HepG2 (cell line): Measurements from ENCODE around the gene TNS4. TPM values are rescaled to one million over a fixed set of nuclear protein-coding genes. Genes with fewer than 3 reads are reported as not detected.

Source experiments
- MAFG ChIP-seq: sonication (generic); formaldehyde crosslinking; IDR thresholded peaks from 2 replicates; pipeline ENCODE4 v1.5.1; 2020; ENCODE audit warnings: mild to moderate bottlenecking, missing genetic modification reagents
- MLXIP ChIP-seq: sonication (generic); formaldehyde crosslinking; IDR thresholded peaks from 2 replicates; pipeline ENCODE4 v1.9.0; 2021; ENCODE audit warnings: missing genetic modification reagents, borderline replicate concordance
- RXRA ChIP-seq: sonication (generic); formaldehyde crosslinking; IDR thresholded peaks from 2 replicates; pipeline ENCODE4 v1.5.1; 2020; ENCODE audit warnings: missing genetic modification reagents
- SCMH1 ChIP-seq: sonication (generic); formaldehyde crosslinking; IDR thresholded peaks from 2 replicates; pipeline ENCODE4 v1.9.0; 2021; ENCODE audit warnings: missing genetic modification reagents, mild to moderate bottlenecking, borderline replicate concordance
- SRSF1 ChIP-seq: fragments of 200-400 bp; formaldehyde crosslinking; optimal IDR thresholded peaks from 2 replicates; pipeline ENCODE3; 2017; ENCODE audit warnings: mild to moderate bottlenecking, low read depth, low read length, moderate library complexity
- TEAD3 ChIP-seq: optimal IDR thresholded peaks from 2 replicates; pipeline ENCODE3; 2016; ENCODE audit warnings: borderline replicate concordance
- THRA ChIP-seq: sonication (generic); formaldehyde crosslinking; IDR thresholded peaks from 2 replicates; pipeline ENCODE4 v1.4.0; 2020; ENCODE audit warnings: missing genetic modification reagents, borderline replicate concordance
- WIZ ChIP-seq: sonication (generic); formaldehyde crosslinking; IDR thresholded peaks from 2 replicates; pipeline ENCODE4 v1.5.1; 2020; ENCODE audit warnings: mild to moderate bottlenecking, missing genetic modification reagents
- ZKSCAN1 ChIP-seq: fragments of 150-350 bp; IDR thresholded peaks from 2 replicates; pipeline ENCODE4 v1.6.1; 2014; ENCODE audit warnings: low read length
- ZNF263 ChIP-seq: sonication (generic); formaldehyde crosslinking; IDR thresholded peaks from 2 replicates; pipeline ENCODE4 v1.4.0; 2020; ENCODE audit warnings: missing genetic modification reagents
- ZNF549 ChIP-seq: sonication (generic); formaldehyde crosslinking; IDR thresholded peaks from 2 replicates; pipeline ENCODE4 v1.5.0; 2020; ENCODE audit warnings: missing genetic modification reagents
- ZNF614 ChIP-seq: IDR thresholded peaks from 2 replicates; pipeline ENCODE4 v1.6.1; 2018; ENCODE audit warnings: missing biosample characterization, missing genetic modification reagents, inconsistent platforms, borderline replicate concordance
- polyA plus RNA-seq, 8 experiments: library from polyadenylated mRNA; depleted of rRNA in 3 of 8; stranded (reverse) in 7 of 8; unstranded in 1 of 8; fragments of >200 nt; fragmentation: Illumina TruSeq in 4 of 8; extraction: Trizol in 4 of 8; gene quantifications; 2 replicates each; pipeline versions ENCODE4 v1.2.1 to v1.2.3, GENCODE V29; 2011 to 2016; ENCODE audit warnings: low read depth in 4 of 8, missing spikeins in 1 of 8, mixed read lengths in 1 of 8; ENCODE audit not compliant: insufficient read depth in 1 of 8
- total RNA-seq, 5 experiments: library from RNA; depleted of rRNA; stranded (reverse); fragments of >200 nt; fragmentation: Illumina TruSeq; extraction: Trizol; gene quantifications; 2 replicates each; pipeline ENCODE4 v1.2.3, GENCODE V29; 2016; ENCODE audit warnings: low read depth in 1 of 5
- TF ChIP-seq, protein P1 (sequence below): IDR thresholded peaks from 2 replicates; pipeline ENCODE4 v1.4.0; 2020; ENCODE audit warnings: mild to moderate bottlenecking, missing genetic modification reagents
- TF ChIP-seq, protein P2 (sequence below): sonication (generic); formaldehyde crosslinking; IDR thresholded peaks from 2 replicates; pipeline ENCODE4 v1.8.0; 2022; ENCODE audit warnings: missing genetic modification reagents, mild to moderate bottlenecking, moderate library complexity, borderline replicate concordance

TNS4 gene
- total and polyA plus RNA-seq, 2 of the 13 experiments (the other 11 are each of a cell fraction or from before 2014, with no cell fraction given), result 0.58 to 2.1 TPM

DNA sequence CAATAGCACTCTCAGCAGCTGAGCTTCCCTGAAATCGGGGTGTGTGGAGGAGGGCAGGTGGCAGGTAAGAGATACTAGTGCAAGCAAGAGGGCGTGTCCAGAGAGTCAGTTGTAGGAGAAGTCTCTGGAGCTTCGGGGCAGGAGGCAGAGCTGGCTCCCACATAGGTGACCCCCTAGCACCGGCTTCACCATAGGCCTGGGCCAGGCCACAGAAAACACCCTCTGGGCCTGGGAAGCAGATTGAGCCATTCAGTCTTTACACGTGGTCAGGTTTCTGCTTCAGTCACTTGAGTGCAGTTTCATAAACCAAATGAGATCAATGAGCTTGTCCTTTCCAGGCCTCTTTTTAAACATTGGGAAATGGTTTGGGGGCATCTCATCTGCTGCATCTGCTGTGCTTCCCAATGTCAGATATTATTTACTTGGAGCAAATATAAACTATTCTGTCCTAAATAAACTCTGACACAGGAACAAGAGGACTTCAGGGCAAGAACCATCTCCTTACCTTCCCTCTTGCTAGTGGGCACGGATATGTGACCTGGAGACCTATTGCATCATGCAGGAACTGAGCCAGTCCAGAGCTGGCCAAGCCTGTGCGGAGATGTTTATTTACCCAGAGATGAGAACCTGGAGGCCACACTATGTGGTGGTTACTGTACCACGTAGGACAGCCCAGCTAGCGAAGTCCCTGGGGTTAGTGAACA lies 47.7 kb upstream of the TNS4 start (continued):
- TF ChIP-seq, protein P1, sequence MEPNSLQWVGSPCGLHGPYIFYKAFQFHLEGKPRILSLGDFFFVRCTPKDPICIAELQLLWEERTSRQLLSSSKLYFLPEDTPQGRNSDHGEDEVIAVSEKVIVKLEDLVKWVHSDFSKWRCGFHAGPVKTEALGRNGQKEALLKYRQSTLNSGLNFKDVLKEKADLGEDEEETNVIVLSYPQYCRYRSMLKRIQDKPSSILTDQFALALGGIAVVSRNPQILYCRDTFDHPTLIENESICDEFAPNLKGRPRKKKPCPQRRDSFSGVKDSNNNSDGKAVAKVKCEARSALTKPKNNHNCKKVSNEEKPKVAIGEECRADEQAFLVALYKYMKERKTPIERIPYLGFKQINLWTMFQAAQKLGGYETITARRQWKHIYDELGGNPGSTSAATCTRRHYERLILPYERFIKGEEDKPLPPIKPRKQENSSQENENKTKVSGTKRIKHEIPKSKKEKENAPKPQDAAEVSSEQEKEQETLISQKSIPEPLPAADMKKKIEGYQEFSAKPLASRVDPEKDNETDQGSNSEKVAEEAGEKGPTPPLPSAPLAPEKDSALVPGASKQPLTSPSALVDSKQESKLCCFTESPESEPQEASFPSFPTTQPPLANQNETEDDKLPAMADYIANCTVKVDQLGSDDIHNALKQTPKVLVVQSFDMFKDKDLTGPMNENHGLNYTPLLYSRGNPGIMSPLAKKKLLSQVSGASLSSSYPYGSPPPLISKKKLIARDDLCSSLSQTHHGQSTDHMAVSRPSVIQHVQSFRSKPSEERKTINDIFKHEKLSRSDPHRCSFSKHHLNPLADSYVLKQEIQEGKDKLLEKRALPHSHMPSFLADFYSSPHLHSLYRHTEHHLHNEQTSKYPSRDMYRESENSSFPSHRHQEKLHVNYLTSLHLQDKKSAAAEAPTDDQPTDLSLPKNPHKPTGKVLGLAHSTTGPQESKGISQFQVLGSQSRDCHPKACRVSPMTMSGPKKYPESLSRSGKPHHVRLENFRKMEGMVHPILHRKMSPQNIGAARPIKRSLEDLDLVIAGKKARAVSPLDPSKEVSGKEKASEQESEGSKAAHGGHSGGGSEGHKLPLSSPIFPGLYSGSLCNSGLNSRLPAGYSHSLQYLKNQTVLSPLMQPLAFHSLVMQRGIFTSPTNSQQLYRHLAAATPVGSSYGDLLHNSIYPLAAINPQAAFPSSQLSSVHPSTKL (CRISPR knock-in tag), result peak; percentile 100
- TF ChIP-seq, protein P2, sequence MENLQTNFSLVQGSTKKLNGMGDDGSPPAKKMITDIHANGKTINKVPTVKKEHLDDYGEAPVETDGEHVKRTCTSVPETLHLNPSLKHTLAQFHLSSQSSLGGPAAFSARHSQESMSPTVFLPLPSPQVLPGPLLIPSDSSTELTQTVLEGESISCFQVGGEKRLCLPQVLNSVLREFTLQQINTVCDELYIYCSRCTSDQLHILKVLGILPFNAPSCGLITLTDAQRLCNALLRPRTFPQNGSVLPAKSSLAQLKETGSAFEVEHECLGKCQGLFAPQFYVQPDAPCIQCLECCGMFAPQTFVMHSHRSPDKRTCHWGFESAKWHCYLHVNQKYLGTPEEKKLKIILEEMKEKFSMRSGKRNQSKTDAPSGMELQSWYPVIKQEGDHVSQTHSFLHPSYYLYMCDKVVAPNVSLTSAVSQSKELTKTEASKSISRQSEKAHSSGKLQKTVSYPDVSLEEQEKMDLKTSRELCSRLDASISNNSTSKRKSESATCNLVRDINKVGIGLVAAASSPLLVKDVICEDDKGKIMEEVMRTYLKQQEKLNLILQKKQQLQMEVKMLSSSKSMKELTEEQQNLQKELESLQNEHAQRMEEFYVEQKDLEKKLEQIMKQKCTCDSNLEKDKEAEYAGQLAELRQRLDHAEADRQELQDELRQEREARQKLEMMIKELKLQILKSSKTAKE (CRISPR knock-in tag), result peak; percentile 99
- TF ChIP-seq SRSF1, result no peak
- peak; percentile 97 for TF ChIP-seq THRA (CRISPR knock-in tag)
- TF ChIP-seq MLXIP (CRISPR knock-in tag), result peak; percentile 63; the same call in 1 of the 2 replicates
- TF ChIP-seq RXRA (CRISPR knock-in tag), result peak; percentile 91
- 0 out of 2 replicates have a peak, but pooled peaks have one; percentile 39 for TF ChIP-seq WIZ
- TF ChIP-seq MAFG (CRISPR knock-in tag), result no peak
- peak; percentile 95 for TF ChIP-seq TEAD3 (CRISPR knock-in tag)
- TF ChIP-seq ZNF614 (CRISPR knock-in tag), result peak; percentile 99
- peak; percentile 61; the same call in 1 of the 2 replicates for TF ChIP-seq ZNF263 (CRISPR knock-in tag)
- no peak for TF ChIP-seq ZNF549 (CRISPR knock-in tag)
- peak; percentile 99 for TF ChIP-seq ZKSCAN1
- TF ChIP-seq SCMH1 (CRISPR knock-in tag), result no peak
